ENCODE results near the gene INPPL1. TPM values are rescaled to one million over a fixed set of nuclear protein-coding genes. Genes with fewer than 3 reads are reported as not detected.

Gene INPPL1
- 60.6 to 92.9 TPM (median 84.4 TPM) in 5 replicates for total RNA-seq (2022; extraction: Qiagen RNA extraction)

GRCh38 chr11:72224564-72225410, at the start of gene INPPL1:
Gene INPPL1, plus strand, starts transcription at chr11:72224767. Its CDS starts 218 bp downstream, at chr11:72224985.

GRCh38 chr11:72191961-72192381, 32.6 kb upstream of the INPPL1 start, which contains the start of gene FOLR1:
Gene FOLR1, plus strand, starts transcription at chr11:72192140. Its CDS starts 34 bp downstream, at chr11:72192174.

GRCh38 chr11:72216638-72217037, 7.9 kb upstream of the INPPL1 start, which contains the start of gene FOLR2:
Gene FOLR2, plus strand, starts transcription at chr11:72216794. Its CDS starts 1,791 bp downstream, at chr11:72218585.

GRCh38 chr11:72244060-72244360, 19.4 kb downstream of the INPPL1 start, which contains the start of gene PHOX2A:
Gene PHOX2A, minus strand, starts transcription at chr11:72244176. Its CDS starts 172 bp downstream, at chr11:72244004.

Other genes with a start within 250 kb of the INPPL1 start
- 3.3 to 4.9 TPM (median 4.4 TPM) in 5 replicates for gene IL18BP, start 225.9 kb upstream of the INPPL1 start, total RNA-seq (2022; extraction: Qiagen RNA extraction)
- 56.5 to 77.5 TPM (median 68.6 TPM) in 5 replicates for gene NUMA1, start 144.2 kb upstream of the INPPL1 start, total RNA-seq (2022; extraction: Qiagen RNA extraction)
- 6.9 to 8.8 TPM (median 7.7 TPM) in 5 replicates for gene LRRC51, start 143.9 kb upstream of the INPPL1 start, total RNA-seq (2022; extraction: Qiagen RNA extraction)
- 113 to 163 TPM (median 144 TPM) in 5 replicates for gene LAMTOR1, start 121.5 kb upstream of the INPPL1 start, total RNA-seq (2022; extraction: Qiagen RNA extraction)
- not detected in 5 replicates for gene TOMT, start 118.8 kb upstream of the INPPL1 start, total RNA-seq (2022; extraction: Qiagen RNA extraction)
- 77.3 to 90.2 TPM (median 86.1 TPM) in 5 replicates for gene ANAPC15, start 112.1 kb upstream of the INPPL1 start, total RNA-seq (2022; extraction: Qiagen RNA extraction)
- 0.13 to 0.26 TPM in 2 of 5 replicates, not detected in the others for gene FOLR3, start 89.0 kb upstream of the INPPL1 start, total RNA-seq (2022; extraction: Qiagen RNA extraction)
- gene FOLR1, start 32.6 kb upstream of the INPPL1 start, total RNA-seq (2022; extraction: Qiagen RNA extraction), result 0.08 to 0.13 TPM (median 0.10 TPM) in 4 of 5 replicates, not detected in the other
- not detected in 5 replicates for gene FOLR2, start 8.0 kb upstream of the INPPL1 start, total RNA-seq (2022; extraction: Qiagen RNA extraction)
- gene PHOX2A, start 19.4 kb downstream of the INPPL1 start, total RNA-seq (2022; extraction: Qiagen RNA extraction), result not detected in 5 replicates
- 13.4 to 18.5 TPM (median 17.0 TPM) in 5 replicates for gene CLPB, start 209.8 kb downstream of the INPPL1 start, total RNA-seq (2022; extraction: Qiagen RNA extraction)

Measured in A549 treated with CORT108297 at 1 μM for 4 hours (cell line).